ENCODE data around the gene SAMD5. TPM values are rescaled to one million over a fixed set of nuclear protein-coding genes. Genes with fewer than 3 reads are reported as not detected.

SAMD5 gene
- total and polyA plus RNA-seq, 2 donors (not counting 1 experiment from before 2014, with no cell fraction given): 4.0 to 5.9 TPM

DNA sequence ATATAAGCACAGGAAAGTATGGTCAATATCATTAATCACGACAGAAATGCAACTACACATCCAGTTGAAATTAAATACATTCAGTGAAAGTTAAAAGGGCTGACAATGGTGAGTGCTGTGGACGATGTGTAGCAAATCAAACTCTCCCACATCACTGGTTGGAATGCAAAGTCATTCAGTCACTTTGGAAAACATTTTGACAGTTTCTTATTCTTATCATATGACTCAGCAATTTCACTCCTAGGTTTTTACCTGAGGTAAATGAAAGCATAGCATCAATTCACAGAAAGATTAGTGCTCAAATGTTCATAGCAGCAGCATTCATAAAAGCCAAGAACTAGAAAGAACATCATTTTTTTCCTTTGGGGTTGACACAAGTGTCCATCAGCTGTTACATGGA is 28.6 kb upstream of the SAMD5 start:
- no peak for DNase-seq (ENCODE audit: low read depth in 2 of 2)
- Histone ChIP-seq H3K4me2 (ENCODE audit: extremely low read depth, insufficient read depth, low read length) (no peak overlapping the region), H3K27ac (ENCODE audit: insufficient read depth, low read length) (no peak overlapping the region), H4K20me1 (ENCODE audit: control insufficient read depth, extremely low read depth, insufficient read depth, low read length) (no peaks in the 10 kb centered on the region), H3K4me1 (ENCODE audit: control insufficient read depth, extremely low read depth, insufficient read depth, low read length) (no peaks in the 10 kb centered on the region), H2AFZ (ENCODE audit: low read length) (no peak overlapping the region), H3K9me3 (ENCODE audit: control insufficient read depth, insufficient read depth, low read depth, low read length) (no peaks in the 10 kb centered on the region), H3K79me2 (ENCODE audit: control insufficient read depth, insufficient read depth, low read length) (no peaks in the 10 kb centered on the region), H3K9ac (ENCODE audit: insufficient read depth, low read length) (no peak overlapping the region), H3K27me3 (ENCODE audit: control insufficient read depth, insufficient read depth, low read length) (no peaks in the 10 kb centered on the region), H3K4me3 (replicated peaks in 1 of 4; ENCODE audit: control extremely low read depth in 1 of 4, insufficient read depth in 1 of 4, low read depth in 3 of 4, low read length in 4 of 4) (no peak overlapping the region), H3K36me3 (ENCODE audit: control insufficient read depth, insufficient read depth, low read length) (no peaks in the 10 kb centered on the region)
- TF ChIP-seq CTCF (conservative IDR thresholded peaks at IDR 0.05 in 1 of 2, IDR thresholded peaks at IDR 0.05 in 1 of 2; ENCODE audit: low read depth in 1 of 2, low read length in 2 of 2) (no peak), EZH2 (IDR thresholded peaks at IDR 0.05; ENCODE audit: low read length, missing control alignments) (no peak)

- H3K9me3 ChIP-seq (ENCODE audit: control insufficient read depth, insufficient read depth, low read depth, low read length): no peaks in the 10 kb centered on the region
- H3K4me1 ChIP-seq (ENCODE audit: control insufficient read depth, extremely low read depth, insufficient read depth, low read length): no peaks in the 10 kb centered on the region
- H4K20me1 ChIP-seq (ENCODE audit: control insufficient read depth, extremely low read depth, insufficient read depth, low read length): no peaks in the 10 kb centered on the region
- H3K27me3 ChIP-seq (ENCODE audit: control insufficient read depth, insufficient read depth, low read length): no peaks in the 10 kb centered on the region
- TF ChIP-seq CTCF (conservative IDR thresholded peaks at IDR 0.05 in 1 of 2, IDR thresholded peaks at IDR 0.05 in 1 of 2; ENCODE audit: low read depth in 1 of 2, low read length in 2 of 2): no peak
- no peak for TF ChIP-seq EZH2 (IDR thresholded peaks at IDR 0.05; ENCODE audit: low read length, missing control alignments)
- DNase-seq (ENCODE audit: low read depth in 2 of 2): no peak
- H3K4me2 ChIP-seq (ENCODE audit: extremely low read depth, insufficient read depth, low read length): no peak overlapping the region
- no peak overlapping the region for H2AFZ ChIP-seq (ENCODE audit: low read length)
- H3K79me2 ChIP-seq (ENCODE audit: control insufficient read depth, insufficient read depth, low read length): no peaks in the 10 kb centered on the region
- H3K9ac ChIP-seq (ENCODE audit: insufficient read depth, low read length): no peak overlapping the region
- no peak overlapping the region for H3K27ac ChIP-seq (ENCODE audit: insufficient read depth, low read length)
- H3K36me3 ChIP-seq (ENCODE audit: control insufficient read depth, insufficient read depth, low read length): no peaks in the 10 kb centered on the region
- no peak overlapping the region for H3K4me3 ChIP-seq (replicated peaks in 1 of 4; ENCODE audit: control extremely low read depth in 1 of 4, insufficient read depth in 1 of 4, low read depth in 3 of 4, low read length in 4 of 4)
Observed at GRCh38 chr6:147486683-147487082, 21.8 kb upstream of the SAMD5 start.

- Histone ChIP-seq H3K9me3 (ENCODE audit: control insufficient read depth, insufficient read depth, low read depth, low read length) (no peaks in the 10 kb centered on the region), H3K36me3 (ENCODE audit: control insufficient read depth, insufficient read depth, low read length) (no peaks in the 10 kb centered on the region), H3K79me2 (ENCODE audit: control insufficient read depth, insufficient read depth, low read length) (no peaks in the 10 kb centered on the region), H3K27me3 (ENCODE audit: control insufficient read depth, insufficient read depth, low read length) (peaks cover 4% of the 10 kb centered on the region), H3K4me3 (replicated peaks in 1 of 4; ENCODE audit: control extremely low read depth in 1 of 4, insufficient read depth in 1 of 4, low read depth in 3 of 4, low read length in 4 of 4) (no peak overlapping the region), H4K20me1 (ENCODE audit: control insufficient read depth, extremely low read depth, insufficient read depth, low read length) (no peaks in the 10 kb centered on the region), H3K4me1 (ENCODE audit: control insufficient read depth, extremely low read depth, insufficient read depth, low read length) (no peaks in the 10 kb centered on the region), H3K4me2 (ENCODE audit: extremely low read depth, insufficient read depth, low read length) (no peak overlapping the region), H3K9ac (ENCODE audit: insufficient read depth, low read length) (no peak overlapping the region), H2AFZ (ENCODE audit: low read length) (no peak overlapping the region), H3K27ac (ENCODE audit: insufficient read depth, low read length) (no peak overlapping the region)
- DNase-seq (ENCODE audit: low read depth in 2 of 2): no peak
- no peak for TF ChIP-seq EZH2 (IDR thresholded peaks at IDR 0.05; ENCODE audit: low read length, missing control alignments)
- no peak for TF ChIP-seq CTCF (conservative IDR thresholded peaks at IDR 0.05 in 1 of 2, IDR thresholded peaks at IDR 0.05 in 1 of 2; ENCODE audit: low read depth in 1 of 2, low read length in 2 of 2)
Observed at GRCh38 chr6:147497472-147497871, 11.0 kb upstream of the SAMD5 start.
